Endothelial cell of umbilical vein (primary cell): ENCODE measurements around the gene OR8G1. TPM values are rescaled to one million over a fixed set of nuclear protein-coding genes. Genes with fewer than 3 reads are reported as not detected.

Experiments
- BruUV-seq: library from RNA; stranded (reverse); fragments of 400-500 nt; replicated peaks from 2 replicates; lab custom pipeline; 2021; lab: Mats Ljungman, UMichigan
- CTCF ChIA-PET: fragments of 300-600, 350-600 bp; sonication (Branson Sonifier 250); formaldehyde crosslinking; loops from one replicate; lab custom pipeline; 2021; ENCODE audit warnings: antibody characterized with exemption, inconsistent platforms; lab: Charles Lee
- POLR2A ChIA-PET: fragments of 300-600, 350-600 bp; sonication (Branson Sonifier 250); formaldehyde crosslinking; loops from one replicate; lab custom pipeline; 2021; ENCODE audit warnings: antibody characterized with exemption, inconsistent platforms; lab: Charles Lee
- DNase-seq: peaks from one replicate; pipeline ENCODE4 v3.0.0-alpha.2; 2011; ENCODE audit warnings: low read depth, low spot score
- FAIRE-seq: peaks from 2 replicates; lab custom pipeline; 2011; peaks lifted over from hg19 to GRCh38; lab: Jason Lieb, UNC
- H2AFZ ChIP-seq: 2 replicates; pipeline ENCODE4 v1.6.0; 2012; ENCODE audit warnings: low read depth, low read length, control low read depth, inconsistent platforms
- H3K27ac ChIP-seq: 2 replicates; pipeline ENCODE4 v1.5.1; 2011; ENCODE audit warnings: low read depth, mild to moderate bottlenecking, control low read depth, low read length, moderate library complexity; ENCODE audit not compliant: insufficient read depth
- H3K27me3 ChIP-seq, 2 experiments: 2 replicates each; pipeline versions ENCODE4 v1.6.0 to v1.6.1; 2011; ENCODE audit warnings: low read length in 2 of 2, mixed read lengths in 1 of 2; ENCODE audit not compliant: control insufficient read depth in 2 of 2, insufficient read depth in 2 of 2
- H3K36me3 ChIP-seq, 2 experiments: 2 replicates in 1 of 2; 3 replicates in 1 of 2; pipeline ENCODE4 v1.5.1; 2011; ENCODE audit warnings: low read length in 2 of 2, mild to moderate bottlenecking in 1 of 2, moderate library complexity in 1 of 2; ENCODE audit not compliant: control insufficient read depth in 2 of 2, insufficient read depth in 2 of 2; ENCODE audit errors: extremely low read depth in 1 of 2
- H3K4me1 ChIP-seq: 3 replicates; pipeline ENCODE4 v1.5.1; 2011; ENCODE audit warnings: mild to moderate bottlenecking, low read length; ENCODE audit not compliant: control insufficient read depth, insufficient read depth; ENCODE audit errors: extremely low read depth
- H3K4me2 ChIP-seq: 2 replicates; pipeline ENCODE4 v1.6.1; 2011; ENCODE audit warnings: low read length, control low read depth, mixed read lengths; ENCODE audit not compliant: insufficient read depth
- H3K4me3 ChIP-seq, 3 experiments: fragments of 200-600 bp in 1 of 3; sonication (generic), shearing (Covaris generic) in 1 of 3; replicated peaks in 1 of 3; 2 replicates each; pipeline ENCODE4 v1.5.1; 2011 to 2016; ENCODE audit warnings: control low read depth in 3 of 3, low read length in 3 of 3, mild to moderate bottlenecking in 2 of 3, inconsistent platforms in 1 of 3, low read depth in 1 of 3, moderate library complexity in 1 of 3; ENCODE audit not compliant: insufficient read depth in 1 of 3
- H3K79me2 ChIP-seq: 2 replicates; pipeline ENCODE4 v1.6.0; 2012; ENCODE audit warnings: low read length, inconsistent platforms; ENCODE audit not compliant: control insufficient read depth, insufficient read depth
- H3K9ac ChIP-seq: replicated peaks from 2 replicates; pipeline ENCODE3; 2011; ENCODE audit warnings: low read length, control low read depth; ENCODE audit not compliant: insufficient read depth; ENCODE audit errors: extremely low read depth
- H3K9me1 ChIP-seq: replicated peaks from 3 replicates; pipeline ENCODE4 v1.6.0; 2011; ENCODE audit warnings: mild to moderate bottlenecking, low read length; ENCODE audit not compliant: control insufficient read depth, insufficient read depth; ENCODE audit errors: extremely low read depth
- H3K9me3 ChIP-seq: replicated peaks from 2 replicates; pipeline ENCODE4 v1.5.1; 2012; ENCODE audit warnings: low read length, inconsistent platforms; ENCODE audit not compliant: control insufficient read depth, insufficient read depth
- H4K20me1 ChIP-seq: replicated peaks from 2 replicates; pipeline ENCODE3; 2011; ENCODE audit warnings: mild to moderate bottlenecking, low read length; ENCODE audit not compliant: control insufficient read depth, insufficient read depth; ENCODE audit errors: extremely low read depth
- CTCF ChIP-seq, 2 donors: IDR thresholded peaks; 1 replicate in 1 of 2; 2 replicates in 1 of 2; pipeline ENCODE4 v1.5.1; 2011; ENCODE audit warnings: low read length in 2 of 2, mild to moderate bottlenecking in 2 of 2, moderate library complexity in 2 of 2, control low read depth in 1 of 2, inconsistent platforms in 1 of 2, low read depth in 1 of 2; ENCODE audit not compliant: insufficient read depth in 1 of 2; ENCODE audit errors: extremely low read depth in 1 of 2
- EZH2 ChIP-seq: IDR thresholded peaks from 2 replicates; pipeline ENCODE4 v1.6.1; 2012; ENCODE audit warnings: borderline replicate concordance, low read depth, mild to moderate bottlenecking, moderate library complexity, low read length, inconsistent platforms; ENCODE audit not compliant: severe bottlenecking
- FOS ChIP-seq: IDR thresholded peaks from 2 replicates; pipeline ENCODE4 v1.6.1; 2011; ENCODE audit warnings: mild to moderate bottlenecking, low read length, moderate library complexity, borderline replicate concordance; ENCODE audit not compliant: insufficient read depth
- GATA2 ChIP-seq: IDR thresholded peaks from 2 replicates; pipeline ENCODE4 v1.7.0; 2011; ENCODE audit warnings: low read depth, mild to moderate bottlenecking, moderate library complexity, mixed read lengths, low read length; ENCODE audit not compliant: insufficient read length, insufficient read depth
- JUN ChIP-seq: IDR thresholded peaks from 2 replicates; pipeline ENCODE4 v1.6.1; 2011; ENCODE audit warnings: borderline replicate concordance, low read depth; ENCODE audit not compliant: insufficient read length, insufficient read depth
- MAX ChIP-seq: IDR thresholded peaks from 2 replicates; pipeline ENCODE4 v1.6.1; 2011; ENCODE audit not compliant: insufficient read depth, insufficient read length
- MYC ChIP-seq: IDR thresholded peaks from one replicate; pipeline ENCODE4 v1.6.1; 2011; ENCODE audit warnings: mild to moderate bottlenecking, low read depth, low read length
- POLR2A ChIP-seq: IDR thresholded peaks from 2 replicates; pipeline ENCODE4 v1.6.1; 2012; ENCODE audit warnings: low read depth, mild to moderate bottlenecking, control low read depth, low read length
- POLR2AphosphoS5 ChIP-seq: IDR thresholded peaks from 2 replicates; pipeline ENCODE4 v1.6.1; 2012; ENCODE audit warnings: low read depth, mild to moderate bottlenecking, control low read depth, low read length, moderate library complexity; ENCODE audit not compliant: insufficient read depth
- dilution Hi-C: fragments of 300-500 bp; cut with MboI; formaldehyde crosslinking; loops from one replicate; pipeline ENCODE4 v1.15.0; 2019; ENCODE audit warnings: low sequenced_read_pairs; ENCODE audit not compliant: extremely low pct_ligation_motif_present
- intact Hi-C: fragments of 100-400 bp; cut with micrococcal nuclease; formaldehyde crosslinking; loops from one replicate; pipeline ENCODE4 v1.10.0; 2022
- polyA plus RNA-seq, 4 experiments: library from polyadenylated mRNA; depleted of rRNA in 3 of 4; stranded (reverse) in 3 of 4; unstranded in 1 of 4; fragments of >200 nt; gene quantifications; 2 replicates each; pipeline versions ENCODE4 v1.2.1 to v1.2.3, GENCODE V29; 2011 to 2012; ENCODE audit warnings: missing spikeins in 1 of 4
- total RNA-seq: library from RNA; stranded (reverse); gene quantifications from 2 replicates; pipeline ENCODE4 v1.2.3, GENCODE V29; 2021

OR8G1 gene
- total and polyA plus RNA-seq, 2 donors (not counting 3 experiments of a cell fraction or from before 2014, with no cell fraction given): not detected

- no peak overlapping the region for H3K4me2 ChIP-seq
- FAIRE-seq (no peak), DNase-seq (no peak)
These were observed 57.0 kb downstream of the OR8G1 start for GRCh38 chr11:124297921-124298320.

More at GRCh38 chr11:124297921-124298320, 57.0 kb downstream of the OR8G1 start:
- no peak overlapping the region for H3K9ac ChIP-seq
- no peak overlapping the region for H3K27ac ChIP-seq
- no TSS peak for BruUV-seq
- dilution Hi-C loops: no loop called here
- no peaks in the 10 kb centered on the region for H3K4me1 ChIP-seq
- H3K9me1 ChIP-seq: no peaks in the 10 kb centered on the region
- H3K4me3 ChIP-seq: no peak overlapping the region
- no peaks in the 10 kb centered on the region for H3K36me3 ChIP-seq
- POLR2A ChIA-PET: no interaction called here
- no peaks in the 10 kb centered on the region for H4K20me1 ChIP-seq
- TF ChIP-seq FOS: no peak
- no peak for TF ChIP-seq POLR2A
- no peak for TF ChIP-seq GATA2
- no peak for TF ChIP-seq CTCF (IDR thresholded peaks at IDR 0.05; ENCODE audit: extremely low read depth in 1 of 2, insufficient read depth in 1 of 2, low read depth in 1 of 2, low read length in 2 of 2)
- no peak for TF ChIP-seq EZH2
- TF ChIP-seq POLR2AphosphoS5: no peak
- TF ChIP-seq JUN: no peak
- no peak for TF ChIP-seq MAX
- TF ChIP-seq MYC: no peak
- intact Hi-C loops: no loop called here
- H3K79me2 ChIP-seq: no peaks in the 10 kb centered on the region
- peaks cover 0 to 2% of the 10 kb centered on the region in 2 experiments for H3K27me3 ChIP-seq
- CTCF ChIA-PET: interaction anchor here (1.2 kb wide), 1 partner anchor 17 kb away, joined by 4 read pairs; no protein-coding TSS in a partner anchor
- H2AFZ ChIP-seq: no peak overlapping the region
- H3K9me3 ChIP-seq: no peaks in the 10 kb centered on the region
